H1 (cell line): ENCODE results near the gene RBM44. TPM values are rescaled to one million over a fixed set of nuclear protein-coding genes. Genes with fewer than 3 reads are reported as not detected.

ENCODE experiments used
- BRCA1 ChIP-seq: IDR thresholded peaks from 2 replicates; pipeline ENCODE4 v1.6.1; 2012; ENCODE audit warnings: low read depth, low read length, improper control_type of control experiment
- CHD1 ChIP-seq: IDR thresholded peaks from 2 replicates; pipeline ENCODE4 v1.6.1; 2012; ENCODE audit warnings: low read depth, low read length, improper control_type of control experiment
- CHD2 ChIP-seq: IDR thresholded peaks from 2 replicates; pipeline ENCODE4 v1.6.1; 2012; ENCODE audit warnings: low read length, improper control_type of control experiment
- CTBP2 ChIP-seq: IDR thresholded peaks from 2 replicates; pipeline ENCODE4 v1.7.0; 2011; ENCODE audit warnings: borderline replicate concordance, mild to moderate bottlenecking, moderate library complexity, mixed read lengths, low read length; ENCODE audit not compliant: insufficient read depth, insufficient read length
- EGR1 ChIP-seq: IDR thresholded peaks from 2 replicates; pipeline ENCODE4 v1.6.1; 2011; ENCODE audit warnings: low read depth, low read length, borderline replicate concordance
- SP1 ChIP-seq: IDR thresholded peaks from 2 replicates; pipeline ENCODE4 v1.6.1; 2011; ENCODE audit warnings: low read depth, low read length
- TAF1 ChIP-seq: IDR thresholded peaks from 2 replicates; pipeline ENCODE4 v1.6.1; 2011; ENCODE audit warnings: mild to moderate bottlenecking, low read depth, low read length
- TCF12 ChIP-seq: IDR thresholded peaks from 2 replicates; pipeline ENCODE4 v1.6.1; 2011; ENCODE audit warnings: low read depth, mild to moderate bottlenecking, low read length
- YY1 ChIP-seq: IDR thresholded peaks from 2 replicates; pipeline ENCODE4 v1.6.1; 2011; ENCODE audit warnings: low read depth, mild to moderate bottlenecking, low read length
- polyA plus RNA-seq, 7 experiments: library from polyadenylated mRNA; depleted of rRNA in 3 of 7; stranded (reverse) in 5 of 7; unstranded in 2 of 7; fragments of >200 nt in 5 of 7; fragments of 200-250 nt in 2 of 7; gene quantifications; 1 replicate in 5 of 7; 2 replicates in 1 of 7; 4 replicates in 1 of 7; pipeline versions ENCODE4 v1.2.1 to v1.2.3, GENCODE V29; 2011 to 2013; ENCODE audit warnings: missing spikeins in 2 of 7, mixed read lengths in 2 of 7
- total RNA-seq: library from RNA; stranded (reverse); fragmentation: NEBNext Ultra II Directional; extraction: Animal tissue kit (Norgen Biotek cat#: 25700); gene quantifications from 2 replicates; pipeline ENCODE4 v1.2.1, GENCODE V29; 2021
- TF ChIP-seq, protein P1 (sequence below): fragments of 300-600 bp; sonication (generic); IDR thresholded peaks from 2 replicates; pipeline ENCODE4 v1.7.1; 2012; ENCODE audit warnings: low read length, moderate library complexity, mild to moderate bottlenecking, inconsistent platforms; ENCODE audit not compliant: insufficient replicate concordance
- TF ChIP-seq, protein P2 (sequence below), 3 experiments: IDR thresholded peaks; 1 replicate in 2 of 3; 2 replicates in 1 of 3; pipeline versions ENCODE4 v1.5.1 to v1.6.1; 2011; ENCODE audit warnings: low read length in 3 of 3, mild to moderate bottlenecking in 3 of 3, inconsistent platforms in 2 of 3, low read depth in 1 of 3, moderate library complexity in 1 of 3; ENCODE audit not compliant: insufficient read depth in 1 of 3; ENCODE audit errors: control extremely low read depth in 1 of 3

Gene RBM44
- total and polyA plus RNA-seq, 2 of the 8 experiments (the other 6 are each of a cell fraction or from before 2014, with no cell fraction given) = 0.12 to 0.43 TPM

DNA sequence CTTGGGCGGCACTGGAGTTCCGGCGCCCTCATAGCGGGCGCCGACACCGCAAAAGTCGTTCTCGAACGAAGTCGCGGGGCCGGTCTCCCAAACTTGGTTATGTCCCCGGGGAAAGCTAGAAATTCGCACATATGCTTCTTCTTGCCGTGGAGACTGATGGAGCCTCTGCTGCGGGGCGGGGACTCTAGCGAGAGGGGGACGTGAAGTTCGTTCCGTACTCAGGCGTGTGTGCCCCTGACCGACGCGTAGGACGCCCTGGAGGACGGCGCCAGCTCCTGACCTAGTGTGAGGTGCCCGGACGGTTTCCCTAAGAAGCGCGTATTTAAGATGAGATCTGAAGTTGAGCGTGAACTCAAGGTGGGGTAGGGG, 465 bp downstream of the RBM44 start (continued):
- TF ChIP-seq, protein P1, sequence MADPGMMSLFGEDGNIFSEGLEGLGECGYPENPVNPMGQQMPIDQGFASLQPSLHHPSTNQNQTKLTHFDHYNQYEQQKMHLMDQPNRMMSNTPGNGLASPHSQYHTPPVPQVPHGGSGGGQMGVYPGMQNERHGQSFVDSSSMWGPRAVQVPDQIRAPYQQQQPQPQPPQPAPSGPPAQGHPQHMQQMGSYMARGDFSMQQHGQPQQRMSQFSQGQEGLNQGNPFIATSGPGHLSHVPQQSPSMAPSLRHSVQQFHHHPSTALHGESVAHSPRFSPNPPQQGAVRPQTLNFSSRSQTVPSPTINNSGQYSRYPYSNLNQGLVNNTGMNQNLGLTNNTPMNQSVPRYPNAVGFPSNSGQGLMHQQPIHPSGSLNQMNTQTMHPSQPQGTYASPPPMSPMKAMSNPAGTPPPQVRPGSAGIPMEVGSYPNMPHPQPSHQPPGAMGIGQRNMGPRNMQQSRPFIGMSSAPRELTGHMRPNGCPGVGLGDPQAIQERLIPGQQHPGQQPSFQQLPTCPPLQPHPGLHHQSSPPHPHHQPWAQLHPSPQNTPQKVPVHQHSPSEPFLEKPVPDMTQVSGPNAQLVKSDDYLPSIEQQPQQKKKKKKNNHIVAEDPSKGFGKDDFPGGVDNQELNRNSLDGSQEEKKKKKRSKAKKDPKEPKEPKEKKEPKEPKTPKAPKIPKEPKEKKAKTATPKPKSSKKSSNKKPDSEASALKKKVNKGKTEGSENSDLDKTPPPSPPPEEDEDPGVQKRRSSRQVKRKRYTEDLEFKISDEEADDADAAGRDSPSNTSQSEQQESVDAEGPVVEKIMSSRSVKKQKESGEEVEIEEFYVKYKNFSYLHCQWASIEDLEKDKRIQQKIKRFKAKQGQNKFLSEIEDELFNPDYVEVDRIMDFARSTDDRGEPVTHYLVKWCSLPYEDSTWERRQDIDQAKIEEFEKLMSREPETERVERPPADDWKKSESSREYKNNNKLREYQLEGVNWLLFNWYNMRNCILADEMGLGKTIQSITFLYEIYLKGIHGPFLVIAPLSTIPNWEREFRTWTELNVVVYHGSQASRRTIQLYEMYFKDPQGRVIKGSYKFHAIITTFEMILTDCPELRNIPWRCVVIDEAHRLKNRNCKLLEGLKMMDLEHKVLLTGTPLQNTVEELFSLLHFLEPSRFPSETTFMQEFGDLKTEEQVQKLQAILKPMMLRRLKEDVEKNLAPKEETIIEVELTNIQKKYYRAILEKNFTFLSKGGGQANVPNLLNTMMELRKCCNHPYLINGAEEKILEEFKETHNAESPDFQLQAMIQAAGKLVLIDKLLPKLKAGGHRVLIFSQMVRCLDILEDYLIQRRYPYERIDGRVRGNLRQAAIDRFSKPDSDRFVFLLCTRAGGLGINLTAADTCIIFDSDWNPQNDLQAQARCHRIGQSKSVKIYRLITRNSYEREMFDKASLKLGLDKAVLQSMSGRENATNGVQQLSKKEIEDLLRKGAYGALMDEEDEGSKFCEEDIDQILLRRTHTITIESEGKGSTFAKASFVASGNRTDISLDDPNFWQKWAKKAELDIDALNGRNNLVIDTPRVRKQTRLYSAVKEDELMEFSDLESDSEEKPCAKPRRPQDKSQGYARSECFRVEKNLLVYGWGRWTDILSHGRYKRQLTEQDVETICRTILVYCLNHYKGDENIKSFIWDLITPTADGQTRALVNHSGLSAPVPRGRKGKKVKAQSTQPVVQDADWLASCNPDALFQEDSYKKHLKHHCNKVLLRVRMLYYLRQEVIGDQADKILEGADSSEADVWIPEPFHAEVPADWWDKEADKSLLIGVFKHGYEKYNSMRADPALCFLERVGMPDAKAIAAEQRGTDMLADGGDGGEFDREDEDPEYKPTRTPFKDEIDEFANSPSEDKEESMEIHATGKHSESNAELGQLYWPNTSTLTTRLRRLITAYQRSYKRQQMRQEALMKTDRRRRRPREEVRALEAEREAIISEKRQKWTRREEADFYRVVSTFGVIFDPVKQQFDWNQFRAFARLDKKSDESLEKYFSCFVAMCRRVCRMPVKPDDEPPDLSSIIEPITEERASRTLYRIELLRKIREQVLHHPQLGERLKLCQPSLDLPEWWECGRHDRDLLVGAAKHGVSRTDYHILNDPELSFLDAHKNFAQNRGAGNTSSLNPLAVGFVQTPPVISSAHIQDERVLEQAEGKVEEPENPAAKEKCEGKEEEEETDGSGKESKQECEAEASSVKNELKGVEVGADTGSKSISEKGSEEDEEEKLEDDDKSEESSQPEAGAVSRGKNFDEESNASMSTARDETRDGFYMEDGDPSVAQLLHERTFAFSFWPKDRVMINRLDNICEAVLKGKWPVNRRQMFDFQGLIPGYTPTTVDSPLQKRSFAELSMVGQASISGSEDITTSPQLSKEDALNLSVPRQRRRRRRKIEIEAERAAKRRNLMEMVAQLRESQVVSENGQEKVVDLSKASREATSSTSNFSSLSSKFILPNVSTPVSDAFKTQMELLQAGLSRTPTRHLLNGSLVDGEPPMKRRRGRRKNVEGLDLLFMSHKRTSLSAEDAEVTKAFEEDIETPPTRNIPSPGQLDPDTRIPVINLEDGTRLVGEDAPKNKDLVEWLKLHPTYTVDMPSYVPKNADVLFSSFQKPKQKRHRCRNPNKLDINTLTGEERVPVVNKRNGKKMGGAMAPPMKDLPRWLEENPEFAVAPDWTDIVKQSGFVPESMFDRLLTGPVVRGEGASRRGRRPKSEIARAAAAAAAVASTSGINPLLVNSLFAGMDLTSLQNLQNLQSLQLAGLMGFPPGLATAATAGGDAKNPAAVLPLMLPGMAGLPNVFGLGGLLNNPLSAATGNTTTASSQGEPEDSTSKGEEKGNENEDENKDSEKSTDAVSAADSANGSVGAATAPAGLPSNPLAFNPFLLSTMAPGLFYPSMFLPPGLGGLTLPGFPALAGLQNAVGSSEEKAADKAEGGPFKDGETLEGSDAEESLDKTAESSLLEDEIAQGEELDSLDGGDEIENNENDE = no peak
- no peak for TF ChIP-seq CHD1
- no peak for TF ChIP-seq EGR1
- no peak for TF ChIP-seq TAF1
- no peak for TF ChIP-seq YY1
- TF ChIP-seq CHD2 = no peak
- no peak for TF ChIP-seq CTBP2
- TF ChIP-seq TCF12 = no peak
- TF ChIP-seq SP1 = no peak
- no peak for TF ChIP-seq BRCA1
- TF ChIP-seq, protein P2, sequence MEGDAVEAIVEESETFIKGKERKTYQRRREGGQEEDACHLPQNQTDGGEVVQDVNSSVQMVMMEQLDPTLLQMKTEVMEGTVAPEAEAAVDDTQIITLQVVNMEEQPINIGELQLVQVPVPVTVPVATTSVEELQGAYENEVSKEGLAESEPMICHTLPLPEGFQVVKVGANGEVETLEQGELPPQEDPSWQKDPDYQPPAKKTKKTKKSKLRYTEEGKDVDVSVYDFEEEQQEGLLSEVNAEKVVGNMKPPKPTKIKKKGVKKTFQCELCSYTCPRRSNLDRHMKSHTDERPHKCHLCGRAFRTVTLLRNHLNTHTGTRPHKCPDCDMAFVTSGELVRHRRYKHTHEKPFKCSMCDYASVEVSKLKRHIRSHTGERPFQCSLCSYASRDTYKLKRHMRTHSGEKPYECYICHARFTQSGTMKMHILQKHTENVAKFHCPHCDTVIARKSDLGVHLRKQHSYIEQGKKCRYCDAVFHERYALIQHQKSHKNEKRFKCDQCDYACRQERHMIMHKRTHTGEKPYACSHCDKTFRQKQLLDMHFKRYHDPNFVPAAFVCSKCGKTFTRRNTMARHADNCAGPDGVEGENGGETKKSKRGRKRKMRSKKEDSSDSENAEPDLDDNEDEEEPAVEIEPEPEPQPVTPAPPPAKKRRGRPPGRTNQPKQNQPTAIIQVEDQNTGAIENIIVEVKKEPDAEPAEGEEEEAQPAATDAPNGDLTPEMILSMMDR (IDR thresholded peaks at IDR 0.05; ENCODE audit: control extremely low read depth in 1 of 3, insufficient read depth in 1 of 3, low read depth in 1 of 3, low read length in 3 of 3) = no peak
